Mesothelial cell of epicardium (in vitro differentiated cells): Measurements from ENCODE around the gene CPT1B. TPM values are rescaled to one million over a fixed set of nuclear protein-coding genes. Genes with fewer than 3 reads are reported as not detected.
"Not testable (repeated sequence)": the region's sequence is repeated elsewhere in the genome, so short reads cannot be mapped to it uniquely, and the experiment has no call there.

Source experiments
- DNase-seq, 2 experiments: peaks; one replicate each; pipeline ENCODE4 v3.0.0; 2021; ENCODE audit warnings: low spot score in 2 of 2; ENCODE audit not compliant: unreplicated experiment in 2 of 2
- H3K27ac Mint-ChIP-seq: 2 replicates; pipeline ENCODE4 v1.8.0; 2021; ENCODE audit warnings: mixed read lengths
- H3K27me3 Mint-ChIP-seq: 2 replicates; pipeline ENCODE4 v1.8.0; 2021; ENCODE audit warnings: low read depth, mixed read lengths
- H3K36me3 Mint-ChIP-seq: 2 replicates; pipeline ENCODE4 v1.8.0; 2021; ENCODE audit warnings: mixed read lengths
- H3K4me1 Mint-ChIP-seq: 2 replicates; pipeline ENCODE4 v1.8.0; 2021; ENCODE audit warnings: mixed read lengths
- H3K4me3 Mint-ChIP-seq: 2 replicates; pipeline ENCODE4 v1.8.0; 2021; ENCODE audit warnings: mild to moderate bottlenecking, moderate library complexity, mixed read lengths
- H3K9me3 Mint-ChIP-seq: 2 replicates; pipeline ENCODE4 v1.8.0; 2021; ENCODE audit warnings: mixed read lengths
- CTCF ChIP-seq: fragments of 200-600 bp; sonication (generic); IDR thresholded peaks from one replicate; pipeline ENCODE4 v1.5.0; 2021; ENCODE audit warnings: antibody characterized with exemption; ENCODE audit not compliant: unreplicated experiment
- total RNA-seq: library from RNA; stranded (reverse); gene quantifications from 3 replicates; pipeline ENCODE4 v1.2.1, GENCODE V29; 2021

Gene CPT1B
- total RNA-seq, 1 donor from 2014 or later, result 109 TPM

- no peaks in the 10 kb centered on the region for H3K9me3 Mint-ChIP-seq
- no peak for DNase-seq
Measured at GRCh38 chr22:50546326-50547262, 31.6 kb downstream of the CPT1B start.

GRCh38 chr22:50545522-50546325 lies 32.5 kb downstream of the CPT1B start, which contains the start of gene KLHDC7B:
KLHDC7B (plus strand) TSS chr22:50545899; CDS start chr22:50546244, 345 bp downstream.
- H3K4me1 Mint-ChIP-seq, result peaks cover 13% of the 10 kb centered on the region
- DNase-seq, result no peak
- no peak within 1 kb of the TSS for H3K27ac Mint-ChIP-seq
- H3K27me3 Mint-ChIP-seq, result no peaks in the 10 kb centered on the region
- TF ChIP-seq CTCF, result no peak
- H3K4me3 Mint-ChIP-seq, result no peak within 1 kb of the TSS
- H3K9me3 Mint-ChIP-seq, result no peaks in the 10 kb centered on the region
- H3K36me3 Mint-ChIP-seq, result no peaks in the 10 kb centered on the region

More at GRCh38 chr22:50546326-50547262, 31.6 kb downstream of the CPT1B start:
- no peak for TF ChIP-seq CTCF
- H3K4me3 Mint-ChIP-seq, result no peak overlapping the region
- no peaks in the 10 kb centered on the region for H3K36me3 Mint-ChIP-seq
- no peaks in the 10 kb centered on the region for H3K27me3 Mint-ChIP-seq
- H3K27ac Mint-ChIP-seq, result no peak overlapping the region
- H3K4me1 Mint-ChIP-seq, result peaks cover 13% of the 10 kb centered on the region

GRCh38 chr22:50544746-50545253 lies 33.4 kb downstream of the CPT1B start:
- Mint-ChIP-seq H3K36me3 (no peaks in the 10 kb centered on the region), H3K4me3 (no peak overlapping the region), H3K27me3 (no peaks in the 10 kb centered on the region), H3K27ac (no peak overlapping the region), H3K4me1 (peaks cover 12% of the 10 kb centered on the region), H3K9me3 (no peaks in the 10 kb centered on the region)
- DNase-seq, result no peak
- TF ChIP-seq CTCF, result no peak

- TF ChIP-seq CTCF, result peak; percentile 47
- Mint-ChIP-seq H3K4me3 (peak overlapping the region; percentile 41), H3K36me3 (no peaks in the 10 kb centered on the region), H3K4me1 (peaks cover 17% of the 10 kb centered on the region), H3K9me3 (no peaks in the 10 kb centered on the region), H3K27me3 (no peaks in the 10 kb centered on the region), H3K27ac (peak overlapping the region; percentile 34)
- peak in 1 of 2 experiments; percentile 84 for DNase-seq
Measured at GRCh38 chr22:50544078-50544745, 34.0 kb downstream of the CPT1B start.

GRCh38 chr22:50542416-50542927 lies 35.8 kb downstream of the CPT1B start:
- H3K27me3 Mint-ChIP-seq, result no peaks in the 10 kb centered on the region
- no peak for DNase-seq

GRCh38 chr22:50541667-50542026 lies 36.6 kb downstream of the CPT1B start:
- H3K27me3 Mint-ChIP-seq, H3K4me3 Mint-ChIP-seq, H3K36me3 Mint-ChIP-seq, DNase-seq, H3K9me3 Mint-ChIP-seq, H3K27ac Mint-ChIP-seq: not testable (repeated sequence)
- H3K4me1 Mint-ChIP-seq, result peaks cover 19% of the 10 kb centered on the region

More at GRCh38 chr22:50542416-50542927, 35.8 kb downstream of the CPT1B start:
- TF ChIP-seq CTCF, result no peak
- Mint-ChIP-seq H3K9me3 (no peaks in the 10 kb centered on the region), H3K27ac (no peak overlapping the region), H3K4me1 (peaks cover 19% of the 10 kb centered on the region), H3K4me3 (no peak overlapping the region), H3K36me3 (no peaks in the 10 kb centered on the region)
